Measurements from ENCODE around the gene SHC1.

The SHC1 gene

DNA sequence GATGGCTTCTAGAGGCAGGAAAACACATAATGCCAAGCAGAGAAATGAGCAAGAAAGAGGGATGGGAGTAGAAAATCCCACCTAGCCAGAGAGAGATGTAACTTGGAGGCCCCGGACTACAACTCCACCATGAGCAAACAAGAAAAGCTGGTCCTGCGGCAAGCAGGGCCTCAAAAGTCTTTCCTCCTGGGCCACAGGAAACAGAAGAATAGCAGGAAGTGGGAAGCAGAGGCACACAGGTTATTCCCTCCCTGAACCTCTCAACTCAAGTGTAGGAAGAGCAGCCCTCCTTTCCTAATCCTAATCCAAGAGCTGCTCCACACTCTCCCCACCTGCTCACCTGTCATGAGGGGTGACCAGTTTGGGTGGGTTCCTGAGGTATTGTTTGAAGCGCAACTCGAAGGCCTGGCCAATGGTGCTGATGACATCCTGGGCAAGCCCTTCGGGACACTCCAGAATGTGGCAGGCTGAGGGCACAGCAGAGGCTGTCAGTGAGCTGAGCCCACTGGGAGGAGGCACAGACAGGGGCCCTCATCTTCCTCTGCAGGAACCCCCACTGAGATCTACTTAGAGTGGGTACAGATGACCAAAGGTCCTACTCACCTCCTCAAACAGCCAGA is 3.1 kb downstream of the SHC1 start:
- TF ChIP-seq POLR2A (IDR thresholded peaks at IDR 0.05; ENCODE audit: low read length) (no peak), GATA1 (IDR thresholded peaks at IDR 0.05; ENCODE audit: low read depth, low read length) (no peak)
- no peak for DNase-seq

DNA sequence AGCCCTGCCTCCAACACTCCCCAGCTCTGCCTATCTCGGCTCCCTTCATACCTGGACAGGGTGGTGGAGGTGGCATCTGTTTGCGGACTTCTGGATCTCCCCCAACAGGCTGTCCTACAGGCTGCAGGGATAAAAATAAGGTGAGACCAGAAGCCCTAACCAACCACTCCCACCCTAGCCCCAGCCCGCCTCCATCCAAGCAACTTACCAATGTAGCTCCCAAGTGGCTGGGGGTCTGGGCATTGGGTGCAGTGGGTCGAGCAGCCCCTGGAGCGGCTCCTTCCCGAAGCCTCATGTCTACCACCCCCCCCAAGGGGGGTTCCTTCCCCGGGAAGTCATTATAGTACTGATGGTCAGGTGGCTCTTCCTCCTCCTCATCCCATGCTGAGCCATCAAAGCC is 4.4 kb downstream of the SHC1 start:
- TF ChIP-seq GATA1 (IDR thresholded peaks at IDR 0.05; ENCODE audit: low read depth, low read length) = no peak
- no peak for TF ChIP-seq POLR2A (IDR thresholded peaks at IDR 0.05; ENCODE audit: low read length)
- no peak for DNase-seq

DNA sequence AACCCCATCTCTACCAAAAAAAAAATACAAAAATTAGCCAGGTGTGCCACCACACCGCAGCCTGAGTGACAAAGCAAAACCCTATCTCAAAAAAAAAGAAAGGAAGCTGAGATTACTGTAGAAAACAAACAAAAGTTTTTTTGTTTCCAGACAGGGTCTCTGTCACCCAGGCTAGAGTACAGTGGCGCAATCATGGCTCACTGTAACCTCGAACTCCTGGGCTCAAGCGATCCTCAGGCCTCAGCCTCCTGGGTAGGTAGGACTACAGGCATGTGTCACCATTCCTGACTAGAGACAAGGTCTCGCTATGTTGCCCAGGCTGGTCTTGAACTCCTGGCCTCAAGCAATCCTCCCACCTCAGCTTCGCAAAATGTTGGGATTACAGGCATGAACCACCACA is 6.2 kb downstream of the SHC1 start:
- TF ChIP-seq GATA1 (IDR thresholded peaks at IDR 0.05; ENCODE audit: low read depth, low read length) (no peak), POLR2A (IDR thresholded peaks at IDR 0.05; ENCODE audit: low read length) (no peak)
- no peak for DNase-seq

DNA sequence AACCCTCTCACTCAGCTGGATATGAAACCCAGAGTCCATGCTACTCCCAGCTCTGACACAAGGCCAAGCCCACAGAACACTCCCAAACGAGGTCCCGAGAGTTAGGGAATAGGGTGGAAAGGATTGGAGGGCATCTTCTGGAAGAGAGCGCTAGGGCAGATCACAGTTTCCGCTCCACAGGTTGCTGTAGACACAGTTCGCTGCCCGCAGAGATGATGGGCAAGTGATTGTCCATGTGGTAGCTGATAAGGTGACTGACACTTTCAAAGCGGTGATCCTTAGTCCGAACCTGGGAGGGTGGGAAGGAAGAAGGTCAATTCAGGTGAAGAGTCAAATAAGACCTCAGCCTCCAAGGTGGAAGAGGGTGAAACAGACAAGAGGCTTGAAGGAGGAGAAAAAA is 6.9 kb downstream of the SHC1 start:
- DNase-seq = no peak
- TF ChIP-seq POLR2A (IDR thresholded peaks at IDR 0.05; ENCODE audit: low read length) = no peak
- TF ChIP-seq GATA1 (IDR thresholded peaks at IDR 0.05; ENCODE audit: low read depth, low read length) = no peak

DNA sequence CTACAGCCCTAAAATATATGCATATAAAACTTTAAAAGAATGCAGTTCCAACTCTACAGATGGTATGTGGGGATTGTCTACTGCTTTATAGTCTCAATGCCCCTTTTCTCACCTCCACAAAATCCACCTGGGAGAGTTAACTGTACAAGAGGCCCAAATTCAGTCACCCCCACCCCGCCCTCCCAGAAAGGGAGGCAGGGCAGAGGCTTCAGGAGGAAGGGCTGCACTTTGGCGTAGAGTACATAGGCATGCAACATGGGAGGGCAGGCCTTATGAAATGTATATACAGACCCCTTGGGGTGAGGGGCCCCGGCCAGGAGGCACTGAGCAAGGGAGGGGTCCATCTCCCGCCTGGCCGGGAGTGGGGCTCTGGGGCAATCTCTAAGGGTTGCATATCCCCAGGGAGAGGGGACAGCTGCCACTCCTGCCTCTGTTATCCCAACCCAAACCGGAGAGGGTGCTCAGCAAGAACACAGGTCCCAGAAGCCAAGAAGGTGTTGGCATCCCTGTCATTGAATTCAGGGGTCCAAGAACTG is 7.7 kb downstream of the SHC1 start:
- no peak for DNase-seq
- TF ChIP-seq GATA1 (IDR thresholded peaks at IDR 0.05; ENCODE audit: low read depth, low read length) (no peak), POLR2A (IDR thresholded peaks at IDR 0.05; ENCODE audit: low read length) (no peak)

DNA sequence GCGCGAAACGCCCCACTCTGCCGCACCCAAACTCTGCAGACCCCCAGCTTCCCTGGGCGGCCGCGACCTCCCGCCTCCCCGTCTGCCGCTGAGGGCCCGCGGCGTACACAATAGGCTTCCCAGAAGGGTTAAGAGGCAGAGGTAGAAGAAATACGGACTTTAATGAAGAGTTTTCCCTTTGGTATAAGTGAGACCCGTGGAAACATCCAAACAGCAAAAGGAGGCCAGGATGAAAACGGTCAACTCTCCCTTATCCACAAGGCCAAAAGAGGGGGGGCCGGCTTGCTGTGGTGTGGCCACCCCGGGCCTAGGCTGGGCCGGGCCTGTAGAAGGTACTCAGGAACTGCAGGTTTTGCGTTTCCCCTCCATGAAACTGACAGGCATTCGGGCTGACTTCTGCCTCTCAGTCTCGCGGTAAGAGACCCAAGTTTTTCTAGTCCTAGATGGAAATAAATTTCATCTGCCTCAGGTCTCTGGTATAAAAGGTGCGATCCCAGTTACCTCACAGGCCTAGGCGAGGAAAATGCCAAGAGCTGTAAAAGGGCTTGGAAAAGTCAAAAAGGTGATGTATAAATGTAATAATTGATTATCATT is 8.3 kb downstream of the SHC1 start:
- peak; percentile 71 for TF ChIP-seq POLR2A (IDR thresholded peaks at IDR 0.05; ENCODE audit: low read length)
- TF ChIP-seq GATA1 (IDR thresholded peaks at IDR 0.05; ENCODE audit: low read depth, low read length) = no peak
- DNase-seq = peak; percentile 66 to 73

DNA sequence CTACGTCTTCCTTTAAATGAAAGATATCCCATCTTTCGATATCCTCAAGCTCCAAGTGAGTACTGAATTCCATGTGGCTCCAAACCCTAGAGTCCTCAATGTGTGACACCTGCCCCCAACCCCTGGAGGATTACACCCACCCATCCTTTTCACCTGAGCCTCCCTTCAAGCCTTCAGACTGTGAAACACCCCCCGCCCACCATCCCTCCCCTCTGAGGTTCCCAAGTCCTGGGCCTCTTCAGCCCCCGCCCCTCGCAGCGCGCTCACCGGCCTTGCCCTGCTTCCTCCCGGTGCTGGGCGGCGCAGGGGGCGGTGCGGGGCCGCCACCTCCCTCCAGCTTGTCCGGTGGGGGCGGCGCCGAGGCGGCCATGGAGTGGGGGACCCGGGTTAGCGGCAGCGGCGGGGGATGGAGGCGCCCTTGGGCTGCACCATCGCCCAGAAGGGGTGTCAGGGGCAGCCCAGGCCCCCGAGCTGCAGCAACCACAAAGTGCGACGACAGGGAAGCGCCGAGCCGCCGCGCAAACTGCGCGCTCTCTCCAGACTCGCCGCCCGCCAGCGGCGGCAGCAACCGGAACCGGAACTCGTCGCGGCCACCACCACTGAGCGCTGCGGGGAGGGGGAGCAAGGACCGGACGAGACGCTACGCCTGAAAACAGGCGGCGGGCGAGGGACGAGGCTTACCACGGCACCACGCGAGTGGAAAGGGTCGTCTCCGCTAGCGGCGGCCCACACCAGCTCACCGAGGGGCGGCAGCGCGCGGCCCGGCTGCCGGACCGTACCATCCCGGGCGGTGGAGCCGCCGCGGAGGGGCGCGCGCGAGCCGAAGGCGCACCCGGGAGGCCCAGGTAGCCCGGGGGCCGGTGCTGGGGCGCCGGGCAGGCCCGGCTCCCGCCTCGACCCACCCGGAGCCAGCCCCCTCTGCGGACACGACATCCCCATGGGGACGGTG is 9.1 kb downstream of the SHC1 start, which contains the start of gene PYGO2:
Gene PYGO2 (minus strand): TSS at position 576 of the 949 bp plus-strand sequence. CDS start 206 bp downstream, at position 370.
- peak; percentile 87 to 91 for DNase-seq
- TF ChIP-seq POLR2A (IDR thresholded peaks at IDR 0.05; ENCODE audit: low read length) (peak; percentile 91), GATA1 (IDR thresholded peaks at IDR 0.05; ENCODE audit: low read depth, low read length) (no peak)

DNA sequence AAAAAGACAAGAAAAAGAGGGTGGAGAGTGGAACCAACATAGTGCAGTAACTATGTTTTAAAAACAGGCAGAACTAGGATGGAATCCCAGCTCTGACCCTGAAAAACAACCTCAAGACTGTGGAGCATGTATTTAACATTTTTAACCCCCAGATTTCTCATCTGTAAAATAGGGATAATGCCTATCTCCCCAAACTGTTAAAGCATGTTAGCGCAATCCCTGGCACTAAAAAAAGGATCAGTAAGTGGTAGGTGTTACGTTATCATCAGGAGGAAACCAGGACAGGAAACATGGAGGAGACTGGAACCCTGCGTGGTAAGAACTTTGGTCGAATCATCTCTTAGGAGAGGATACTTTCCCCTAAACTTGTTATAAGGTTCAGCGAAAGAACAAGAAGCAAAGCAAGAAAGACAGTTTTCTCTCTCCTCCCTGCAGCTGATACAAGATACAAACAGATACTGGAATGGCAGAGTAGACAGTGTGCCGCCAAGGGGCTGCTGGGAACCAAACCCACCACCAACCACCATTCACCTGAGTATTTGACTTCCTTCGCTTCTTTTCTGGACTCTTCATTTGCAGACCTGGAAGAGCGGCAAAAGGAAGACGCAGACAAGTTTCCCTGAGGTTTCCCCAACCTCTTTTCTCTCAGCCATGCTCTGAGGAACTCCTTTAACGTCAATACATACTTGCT is 10.0 kb downstream of the SHC1 start:
- no peak for TF ChIP-seq GATA1 (IDR thresholded peaks at IDR 0.05; ENCODE audit: low read depth, low read length)
- TF ChIP-seq POLR2A (IDR thresholded peaks at IDR 0.05; ENCODE audit: low read length) = no peak
- no peak for DNase-seq

DNA sequence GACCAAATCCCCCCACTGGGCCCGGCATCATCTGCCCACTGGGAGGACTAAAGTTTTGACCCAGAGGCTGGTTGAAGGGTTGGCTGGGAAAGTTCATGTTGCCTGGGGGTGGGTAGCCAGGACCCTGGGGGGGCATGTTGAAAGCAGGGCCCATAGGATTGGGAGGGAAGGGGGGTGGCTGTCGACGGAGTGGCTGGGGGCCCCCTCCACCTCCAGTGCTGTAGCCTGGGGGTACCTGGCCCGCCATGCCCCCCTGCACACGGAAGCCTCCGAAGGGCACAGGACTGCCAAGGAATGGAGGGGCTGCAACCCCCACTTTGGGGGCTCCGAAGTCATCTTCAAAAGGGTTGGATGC is 11.1 kb downstream of the SHC1 start:
- no peak for DNase-seq
- TF ChIP-seq GATA1 (IDR thresholded peaks at IDR 0.05; ENCODE audit: low read depth, low read length) = no peak
- no peak for TF ChIP-seq POLR2A (IDR thresholded peaks at IDR 0.05; ENCODE audit: low read length)

DNA sequence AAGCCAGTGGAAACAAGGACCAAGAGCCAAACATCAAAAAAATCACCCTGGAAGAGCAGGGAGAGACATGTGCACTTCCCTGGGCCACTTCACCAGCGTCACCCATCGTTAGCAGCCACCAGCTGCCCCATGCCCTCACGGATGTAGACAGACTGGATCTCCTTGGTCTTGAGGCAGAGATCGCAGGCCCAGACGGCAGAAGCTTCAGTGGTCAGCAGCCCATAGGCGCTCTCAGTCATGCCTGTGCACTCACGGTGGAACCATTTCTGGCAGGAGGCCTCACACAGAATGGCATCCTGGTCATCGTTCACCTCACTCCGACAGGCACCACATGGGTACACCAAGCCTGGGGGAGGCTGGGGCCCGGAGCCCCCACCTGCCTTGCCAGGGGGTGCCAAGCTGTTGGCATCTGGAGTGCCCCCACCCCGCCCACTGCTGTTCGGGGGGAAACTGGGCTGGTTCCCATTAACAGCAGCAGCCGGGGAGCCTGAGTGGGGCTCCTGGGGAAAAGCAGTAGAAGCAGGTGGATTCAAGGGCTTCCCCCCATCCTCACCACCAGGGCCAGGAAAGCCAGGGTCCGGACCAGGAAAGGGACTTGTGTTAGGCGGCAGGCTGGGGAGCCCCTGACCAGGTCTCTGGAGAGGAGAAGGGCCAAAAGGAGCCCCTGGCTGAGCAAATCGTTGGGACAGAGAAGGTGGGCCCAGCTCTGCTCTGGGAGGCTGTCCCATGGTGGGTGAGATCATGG is 11.7 kb downstream of the SHC1 start:
- TF ChIP-seq GATA1 (IDR thresholded peaks at IDR 0.05; ENCODE audit: low read depth, low read length) = no peak
- no peak for TF ChIP-seq POLR2A (IDR thresholded peaks at IDR 0.05; ENCODE audit: low read length)
- no peak for DNase-seq

DNA sequence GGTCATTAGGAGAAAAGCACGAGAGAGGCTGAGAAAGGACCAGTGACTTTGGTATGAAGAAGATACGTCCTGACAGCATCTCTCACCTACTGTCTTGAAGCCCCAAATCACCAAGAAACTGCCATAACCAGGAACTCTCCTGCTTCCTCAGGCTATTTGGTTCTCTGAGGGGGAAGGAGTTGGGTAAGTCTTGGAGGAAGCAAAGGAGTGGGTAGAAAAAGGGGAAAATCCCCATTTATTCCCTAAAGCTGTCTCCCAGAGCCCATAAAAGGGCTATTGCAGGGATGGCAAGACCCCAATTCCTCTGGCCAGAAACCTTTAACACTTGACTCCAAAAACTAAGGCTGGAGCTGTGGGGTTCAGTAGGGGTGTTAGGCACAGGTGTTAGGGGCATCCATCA is 12.5 kb downstream of the SHC1 start:
- no peak for DNase-seq
- TF ChIP-seq POLR2A (IDR thresholded peaks at IDR 0.05; ENCODE audit: low read length) (no peak), GATA1 (IDR thresholded peaks at IDR 0.05; ENCODE audit: low read depth, low read length) (no peak)

DNA sequence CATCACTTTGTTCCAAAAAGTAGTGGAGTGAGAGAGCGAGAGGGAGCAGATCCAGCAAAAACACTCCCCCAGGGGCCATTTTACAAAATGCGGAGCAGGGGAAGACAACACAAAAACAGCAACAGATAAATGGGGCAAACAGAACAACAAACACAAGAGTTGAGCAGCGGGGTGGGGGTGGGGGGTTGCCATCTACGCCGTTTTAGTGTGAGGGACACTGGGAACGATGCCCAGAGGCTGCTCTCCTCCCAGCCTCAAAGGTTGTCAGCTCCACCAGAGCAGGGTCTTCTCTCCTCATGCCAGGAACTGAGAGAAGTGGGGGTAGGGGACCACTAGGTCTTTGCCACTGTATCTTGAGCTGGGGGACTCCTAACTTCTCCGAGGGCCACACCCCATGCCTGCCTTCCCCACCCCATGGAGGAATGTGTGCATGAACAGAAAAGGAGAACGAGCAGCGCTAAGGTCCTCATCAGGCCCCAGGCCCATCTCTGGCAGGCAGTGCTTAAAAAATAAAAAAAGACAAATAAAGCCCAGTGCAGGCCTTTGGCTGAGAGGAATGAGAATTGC is 13.4 kb downstream of the SHC1 start:
- no peak for DNase-seq
- TF ChIP-seq POLR2A (IDR thresholded peaks at IDR 0.05; ENCODE audit: low read length) (no peak), GATA1 (IDR thresholded peaks at IDR 0.05; ENCODE audit: low read depth, low read length) (no peak)

DNA sequence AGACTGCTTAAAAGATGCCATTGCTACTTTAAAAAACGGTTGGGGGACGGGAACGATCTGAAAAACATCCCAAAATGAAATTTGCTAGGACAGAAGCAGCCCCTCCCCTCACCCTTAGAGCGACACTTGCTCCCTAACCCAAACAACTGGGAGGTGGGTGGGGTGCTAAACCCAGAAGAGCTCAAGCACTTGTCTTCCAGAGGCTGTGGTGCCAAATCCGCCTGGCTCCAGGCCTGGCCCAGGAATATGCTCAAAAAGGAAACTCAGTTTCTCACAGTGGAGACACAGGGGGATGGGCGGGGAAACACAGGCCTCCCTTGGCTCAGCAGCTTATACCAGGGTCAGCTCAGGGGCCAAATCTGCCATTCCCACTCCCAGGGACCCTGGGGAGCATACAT is 14.0 kb downstream of the SHC1 start:
- DNase-seq = no peak
- TF ChIP-seq GATA1 (IDR thresholded peaks at IDR 0.05; ENCODE audit: low read depth, low read length) = no peak
- no peak for TF ChIP-seq POLR2A (IDR thresholded peaks at IDR 0.05; ENCODE audit: low read length)

Measured in erythroblast (primary cell).